GM19372 (cell line): ENCODE measurements around the gene HDGF.
A peak's percentile ranks its signal among the peaks of the same experiment; 100 is the strongest.
"Not testable (repeated sequence)": the region's sequence is repeated elsewhere in the genome, so short reads cannot be mapped to it uniquely, and the experiment has no call there.

Experiments
- ATAC-seq: cut with Tn5 transposase; IDR thresholded peaks from one replicate; pipeline ENCODE4 v1.9.1; 2021; ENCODE audit warnings: mild to moderate bottlenecking, low read depth, moderate library complexity; ENCODE audit not compliant: unreplicated experiment

The HDGF gene

GRCh38 chr1:156767101-156767878 is 15.8 kb upstream of the HDGF start, which contains the start of gene PRCC:
Gene PRCC (plus strand): TSS chr1:156767535. CDS start chr1:156767772, 237 bp downstream.
- ATAC-seq, result peak; percentile 96

DNA sequence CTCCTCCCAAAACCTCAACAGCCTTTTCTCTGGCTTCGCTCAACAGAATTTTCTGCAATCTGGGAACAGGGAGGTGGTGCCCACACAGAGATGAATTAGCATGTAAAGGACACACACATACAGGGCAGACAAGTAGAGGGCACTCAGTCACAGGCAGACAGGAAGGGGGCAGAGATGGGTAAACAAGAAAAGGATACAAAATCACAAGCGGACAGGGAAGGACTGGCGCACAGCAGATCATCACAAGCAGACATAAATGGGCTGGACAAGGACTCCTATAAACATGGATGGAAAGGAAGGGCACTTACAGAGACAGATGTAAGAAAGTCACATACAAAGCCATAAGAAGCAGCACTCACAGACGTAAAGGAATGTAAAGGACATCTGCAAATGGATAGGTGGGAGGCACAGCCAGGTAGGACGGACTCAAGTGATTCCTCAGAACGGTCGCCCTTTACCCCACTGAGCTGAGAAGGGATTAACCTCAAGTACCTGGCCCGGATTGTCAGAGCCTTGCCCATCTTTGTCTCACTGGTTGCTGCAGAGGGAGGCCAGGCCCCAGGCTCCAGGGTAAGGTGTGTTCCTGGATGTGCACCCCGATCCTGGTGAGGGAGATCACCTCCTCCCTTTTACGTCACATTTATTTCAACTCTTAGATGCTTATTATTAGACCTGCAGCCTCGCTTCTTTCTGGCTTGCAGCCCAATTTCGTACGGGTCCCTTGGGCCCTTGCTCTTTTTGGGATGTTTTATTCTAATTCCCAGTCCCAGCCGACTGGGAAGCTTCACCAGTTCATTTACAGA is 15.0 kb upstream of the HDGF start:
- peak; percentile 6 for ATAC-seq

DNA sequence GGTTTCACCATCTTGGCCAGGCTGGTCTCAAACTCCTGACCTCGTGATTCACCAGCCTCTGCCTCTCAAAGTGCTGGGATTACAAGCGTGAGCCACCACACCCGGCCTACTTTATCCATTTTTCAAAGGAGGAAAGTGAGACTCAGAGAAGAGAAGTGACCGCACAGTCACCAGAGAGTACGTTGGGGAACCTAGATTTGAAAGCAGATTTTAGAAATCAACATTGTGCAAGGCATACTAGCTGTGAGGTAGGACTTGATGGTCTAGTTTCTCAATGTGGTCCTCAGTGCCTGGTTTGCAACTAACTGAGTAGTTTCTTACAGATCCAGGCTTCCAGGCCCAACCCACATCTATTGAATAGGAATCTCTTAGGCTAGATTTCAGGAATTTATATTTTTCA is 14.2 kb upstream of the HDGF start:
- no peak for ATAC-seq

- not testable (repeated sequence) for ATAC-seq
These were observed 13.7 kb upstream of the HDGF start for GRCh38 chr1:156765136-156765535.

GRCh38 chr1:156760796-156761104 is 9.3 kb upstream of the HDGF start:
- no peak for ATAC-seq

DNA sequence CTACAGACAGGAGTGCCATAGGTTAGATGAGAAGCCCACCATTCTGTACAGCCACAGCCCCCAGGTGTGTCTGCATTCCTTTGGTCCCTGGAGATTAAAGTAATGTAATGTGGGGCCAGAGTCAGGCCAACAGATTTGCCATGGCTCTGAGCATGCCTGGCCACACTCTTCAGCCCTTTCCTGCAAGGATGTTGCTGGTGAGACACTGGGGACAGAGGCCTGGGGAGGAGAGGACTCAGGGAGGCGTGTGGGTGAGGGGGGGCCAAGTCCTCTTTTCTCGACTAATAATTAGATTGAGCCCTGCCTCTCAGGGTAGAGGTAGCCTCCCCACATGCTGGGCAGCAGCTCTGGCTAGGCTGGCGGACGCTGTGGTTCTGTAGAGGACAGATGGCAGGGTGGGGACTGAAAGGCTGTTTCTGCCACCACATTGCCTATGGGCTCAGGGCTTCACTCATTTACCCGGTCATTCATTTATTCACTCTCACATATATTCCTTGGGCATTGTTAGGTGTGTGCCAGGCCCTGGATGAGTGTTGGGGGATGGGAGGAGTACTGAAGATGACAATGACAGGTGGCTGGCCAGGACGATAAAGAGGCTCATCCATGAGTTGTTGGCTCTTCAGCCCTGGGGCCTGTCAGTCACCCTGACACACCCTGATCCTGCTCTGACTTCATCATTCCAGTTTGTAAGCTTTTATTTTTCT is 8.8 kb upstream of the HDGF start:
- ATAC-seq, result no peak

- not testable (repeated sequence) for ATAC-seq
These were observed 6.2 kb upstream of the HDGF start for GRCh38 chr1:156757572-156758253.

- no peak for ATAC-seq
These were observed 4.9 kb upstream of the HDGF start for GRCh38 chr1:156756355-156756754.

DNA sequence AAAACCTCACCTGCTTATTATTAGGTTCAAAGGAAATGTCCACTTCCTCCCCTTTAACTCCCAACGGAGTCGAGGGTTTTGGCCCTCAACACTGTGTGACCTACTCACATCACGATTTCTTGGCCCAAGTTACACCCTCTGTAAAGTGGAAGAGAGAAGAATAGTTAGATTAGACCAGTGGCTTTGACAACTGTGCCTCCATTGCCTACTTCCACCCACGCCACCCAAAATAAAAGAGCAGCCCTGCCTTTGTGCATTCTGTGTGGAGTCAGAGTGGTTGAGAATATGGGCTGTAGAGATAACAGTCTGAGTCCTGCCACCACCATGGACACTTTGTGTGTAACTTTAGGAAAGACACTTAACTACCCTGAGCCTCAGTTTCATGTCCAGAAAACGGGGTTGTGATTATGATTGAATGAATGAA is 4.1 kb upstream of the HDGF start:
- no peak for ATAC-seq

GRCh38 chr1:156754219-156754618 is 2.7 kb upstream of the HDGF start:
- no peak for ATAC-seq

DNA sequence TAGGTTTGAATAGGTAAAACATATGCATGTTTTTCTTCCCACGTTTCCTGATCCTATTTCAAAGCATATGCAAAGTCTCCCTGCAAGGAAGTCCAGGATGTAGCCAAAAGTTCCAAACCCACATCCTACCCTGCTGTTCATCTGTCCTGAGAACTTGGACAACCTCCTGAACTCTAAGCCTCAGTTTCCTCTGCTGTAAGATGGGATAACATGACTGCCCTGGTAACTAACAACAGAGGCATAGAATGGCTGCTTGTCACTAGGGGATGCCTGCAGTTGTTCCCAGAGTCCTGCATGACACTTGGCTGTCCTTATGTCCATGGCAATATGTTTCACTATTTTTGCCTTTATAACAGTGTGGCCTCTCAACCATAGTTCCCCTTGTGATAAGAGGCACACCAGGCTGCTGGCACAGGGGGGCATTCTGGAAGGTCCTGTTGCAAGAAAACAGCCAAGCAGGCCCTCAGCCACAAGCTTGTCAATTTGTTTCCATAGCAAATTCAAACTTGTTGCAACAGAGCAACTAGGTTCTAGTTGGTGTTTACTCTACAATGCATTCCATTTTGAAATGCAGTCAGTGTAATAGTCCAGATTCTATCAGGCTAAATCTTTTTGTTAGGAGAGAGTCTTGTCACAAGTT is 1.5 kb upstream of the HDGF start:
- ATAC-seq, result no peak

DNA sequence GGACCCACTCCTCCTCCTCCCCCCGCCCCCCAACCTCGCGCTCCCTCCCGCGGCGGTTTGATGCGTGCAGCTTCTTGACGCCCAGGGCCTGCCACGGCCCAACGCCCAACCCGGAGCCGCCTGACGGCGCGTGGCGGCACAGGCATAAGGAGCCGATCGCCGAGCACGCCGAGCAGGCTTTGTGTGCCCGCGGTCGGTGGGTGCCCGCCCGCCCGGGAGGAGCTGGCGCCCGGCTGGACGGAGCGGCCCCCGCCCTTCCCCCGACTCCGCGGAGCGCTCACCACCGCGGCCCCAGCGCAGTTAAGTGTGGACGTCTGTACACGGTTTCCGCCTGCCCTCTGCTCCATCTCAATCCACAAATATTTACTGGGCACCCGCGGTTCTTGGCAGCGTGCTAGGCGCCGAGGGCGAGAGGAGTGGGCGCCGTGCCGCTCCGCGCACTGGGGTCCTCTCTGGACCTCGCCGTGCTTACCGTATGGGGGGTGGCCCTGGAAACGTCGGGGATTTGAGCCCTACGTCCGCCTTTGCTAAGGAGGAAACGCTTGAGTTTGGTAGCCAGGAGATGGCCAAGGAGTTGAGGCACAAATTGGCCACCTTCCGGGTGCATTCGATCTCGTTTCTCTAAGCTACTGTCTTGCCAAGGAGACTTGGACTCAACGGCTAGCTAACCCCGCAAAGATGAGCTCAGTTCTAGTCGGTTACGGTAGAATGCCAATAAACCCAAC is 444 bp upstream of the HDGF start:
- peak; percentile 71 for ATAC-seq

DNA sequence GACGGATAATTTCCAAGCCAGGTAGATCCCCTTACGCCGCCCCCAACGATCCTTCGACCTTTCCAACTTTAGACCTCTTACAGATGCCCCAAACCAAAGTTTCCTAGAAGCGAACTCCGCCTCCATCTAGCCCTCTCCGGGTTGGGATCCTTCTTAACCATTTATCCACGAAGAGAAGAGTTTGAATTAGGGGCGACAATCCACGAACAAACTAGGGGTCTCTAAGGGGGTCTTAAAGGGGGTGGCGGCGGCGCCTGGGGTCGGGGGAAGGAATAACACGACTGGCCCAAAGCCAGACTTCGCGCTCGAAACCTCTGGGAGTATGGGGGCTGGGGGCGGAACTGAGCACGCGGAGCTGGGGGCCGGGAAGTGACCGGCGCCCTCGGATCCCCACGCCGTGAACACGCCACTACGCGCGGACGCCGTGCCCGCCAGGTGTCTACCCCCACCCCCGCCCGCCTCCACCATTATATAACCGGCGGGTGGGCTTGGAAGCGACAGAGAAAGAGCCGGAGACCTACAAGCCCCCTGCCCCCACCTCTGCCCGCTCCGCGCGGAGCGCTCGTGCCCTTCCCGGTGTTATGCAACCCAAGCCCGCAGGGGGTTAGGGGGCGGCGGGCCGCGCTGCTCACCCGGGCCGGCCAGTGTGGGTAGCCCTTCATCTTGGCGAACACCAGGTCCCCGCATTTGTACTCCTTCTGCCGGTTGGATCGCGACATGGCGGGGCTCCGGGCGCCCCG is 594 bp downstream of the HDGF start:
- peak; percentile 6 for ATAC-seq

DNA sequence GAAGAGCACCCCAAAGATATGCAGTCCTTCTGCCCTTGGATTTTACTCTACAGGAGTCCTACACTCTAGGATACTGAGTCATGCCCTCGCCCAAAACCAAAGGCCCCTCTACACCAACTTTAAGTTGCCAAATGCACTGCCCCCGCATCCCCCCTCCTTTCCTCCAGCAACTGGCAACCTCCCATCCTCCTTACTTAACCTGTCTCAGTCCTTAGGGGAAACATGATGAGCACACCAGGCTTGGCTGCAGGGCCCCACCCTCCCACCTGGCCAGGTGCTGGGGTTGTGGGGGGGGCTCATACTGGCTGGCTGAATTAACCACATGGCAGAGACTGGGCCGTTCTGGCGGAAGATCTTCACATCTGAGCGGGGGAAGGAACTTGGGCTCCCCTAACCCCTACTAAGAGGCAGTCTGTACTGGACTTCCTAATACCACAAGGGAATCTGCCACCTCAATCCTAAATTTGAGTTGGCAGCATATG is 1.2 kb downstream of the HDGF start:
- ATAC-seq, result no peak

DNA sequence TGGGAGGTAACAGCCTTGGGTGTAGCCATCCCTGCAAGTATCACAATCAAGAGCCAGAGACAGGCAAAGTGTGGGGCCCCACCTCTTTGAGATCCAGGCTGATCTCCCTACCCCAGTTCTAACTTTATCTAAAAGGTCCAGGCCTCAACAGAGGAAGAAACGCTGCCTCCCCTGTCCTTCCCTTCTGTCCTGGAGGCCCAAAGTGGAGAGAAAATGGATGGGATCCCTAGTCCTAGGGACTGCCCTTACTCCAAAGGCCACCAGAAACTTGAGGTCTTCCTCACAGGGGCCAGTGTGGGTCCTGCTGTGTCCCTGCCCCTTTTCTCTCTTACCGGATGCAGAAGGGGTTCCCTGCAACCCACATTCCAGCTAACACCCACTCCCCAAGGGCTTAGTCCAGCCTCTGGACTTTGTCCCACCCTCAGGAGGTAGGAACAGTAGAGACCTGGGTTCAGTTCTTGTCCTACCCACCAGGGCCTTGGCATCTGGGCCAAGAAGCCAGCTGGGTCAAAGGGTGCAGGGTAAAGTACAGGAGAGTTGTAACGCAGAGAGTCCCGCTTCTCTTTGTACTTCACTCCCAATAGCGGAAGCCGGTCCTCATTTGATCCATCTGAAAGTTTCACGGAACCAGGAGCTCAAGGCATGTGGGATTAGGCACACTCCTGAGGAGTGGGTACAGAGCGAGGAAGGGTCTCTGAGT is 1.9 kb downstream of the HDGF start:
- ATAC-seq, result no peak

- no peak for ATAC-seq
These were observed 2.6 kb downstream of the HDGF start for GRCh38 chr1:156748670-156749418.
